HG02642 (cell line): ENCODE measurements around the gene CPEB3.

Experiments used
- ATAC-seq: cut with Tn5 transposase; IDR thresholded peaks from one replicate; pipeline ENCODE4 v1.9.1; 2021; ENCODE audit warnings: mild to moderate bottlenecking; ENCODE audit not compliant: unreplicated experiment, poor library complexity

CPEB3 gene

DNA sequence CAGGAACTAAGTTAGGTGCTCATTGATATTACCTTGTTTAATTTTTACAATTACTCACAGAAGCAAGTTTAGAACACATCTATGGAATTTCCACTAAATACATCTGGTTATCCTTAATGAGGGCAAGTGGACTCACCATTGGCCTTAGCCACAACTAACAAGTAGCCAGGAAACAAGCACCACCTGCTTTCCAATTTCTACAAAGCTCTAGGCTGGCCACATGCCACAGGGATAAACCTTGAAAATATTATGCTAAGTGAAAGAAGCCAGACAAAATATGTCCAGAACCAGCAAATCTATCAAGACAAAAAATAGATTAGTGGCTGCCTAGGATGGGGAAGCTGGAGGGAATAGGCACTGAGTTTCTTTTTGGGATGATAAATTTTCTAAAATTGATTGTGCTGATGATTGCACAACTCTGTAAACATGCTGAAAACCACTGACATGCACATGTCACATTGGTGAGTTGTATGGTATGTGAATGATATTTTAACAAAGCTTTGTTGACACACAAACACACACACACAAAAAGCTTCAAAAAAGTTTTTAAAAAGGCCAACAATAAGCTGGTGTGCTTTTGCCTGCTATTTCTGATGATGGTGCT, 179.4 kb downstream of the CPEB3 start:
- ATAC-seq: no peak

GRCh38 chr10:92110039-92110794, 180.7 kb downstream of the CPEB3 start:
- ATAC-seq: no peak

DNA sequence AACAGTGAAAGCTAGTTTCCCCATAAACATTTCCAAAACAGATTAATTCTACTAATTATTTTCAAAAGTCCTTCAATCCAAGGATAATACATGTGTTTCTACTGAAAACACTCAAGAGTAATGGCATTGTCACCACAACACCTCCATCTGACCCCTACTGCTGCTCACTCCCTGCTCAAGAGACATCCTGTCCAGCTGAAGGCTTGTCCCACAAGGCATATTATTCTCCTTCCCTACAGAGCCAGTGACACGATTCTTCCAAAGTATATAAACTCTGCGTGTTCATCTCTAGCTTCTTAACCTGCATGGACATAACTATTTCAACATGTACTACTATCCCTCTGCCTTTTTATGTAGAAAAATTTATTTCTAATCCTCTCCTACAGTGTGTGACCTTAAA, 182.1 kb downstream of the CPEB3 start:
- no peak for ATAC-seq

- ATAC-seq: no peak
These were observed 182.8 kb downstream of the CPEB3 start for GRCh38 chr10:92108120-92108519.

DNA sequence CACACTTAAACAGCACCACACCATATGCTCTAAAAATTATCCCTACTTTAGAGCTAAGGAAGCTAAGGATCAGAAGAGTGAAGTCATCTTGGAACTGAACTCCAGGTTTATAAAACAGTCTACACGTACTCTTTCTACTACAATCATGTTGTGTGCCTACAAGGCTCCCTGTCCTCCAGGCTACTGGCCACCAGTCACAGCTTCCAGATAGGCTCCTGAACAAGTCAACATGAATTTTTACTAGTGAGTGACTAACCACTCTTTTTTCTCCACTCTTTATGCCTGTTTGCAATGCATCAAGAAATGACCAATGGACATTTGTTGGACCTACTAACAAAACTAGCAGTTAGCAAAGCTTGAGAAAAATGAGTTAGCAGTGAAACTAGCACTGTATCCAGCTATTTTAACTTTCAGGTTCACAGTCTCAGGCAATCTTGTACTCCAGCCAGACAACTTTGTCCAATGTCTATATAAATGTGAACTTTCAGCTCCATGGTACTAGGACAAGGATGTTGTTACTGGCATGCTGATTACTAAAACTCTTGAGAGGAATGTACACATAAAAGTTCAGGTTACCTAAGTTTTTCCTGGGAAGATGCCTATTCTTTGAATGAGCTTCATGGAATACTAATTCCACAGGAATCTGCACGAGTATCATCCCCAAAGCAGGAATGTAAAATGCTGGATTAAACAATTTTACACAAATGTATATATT, 187.3 kb downstream of the CPEB3 start:
- ATAC-seq: no peak

DNA sequence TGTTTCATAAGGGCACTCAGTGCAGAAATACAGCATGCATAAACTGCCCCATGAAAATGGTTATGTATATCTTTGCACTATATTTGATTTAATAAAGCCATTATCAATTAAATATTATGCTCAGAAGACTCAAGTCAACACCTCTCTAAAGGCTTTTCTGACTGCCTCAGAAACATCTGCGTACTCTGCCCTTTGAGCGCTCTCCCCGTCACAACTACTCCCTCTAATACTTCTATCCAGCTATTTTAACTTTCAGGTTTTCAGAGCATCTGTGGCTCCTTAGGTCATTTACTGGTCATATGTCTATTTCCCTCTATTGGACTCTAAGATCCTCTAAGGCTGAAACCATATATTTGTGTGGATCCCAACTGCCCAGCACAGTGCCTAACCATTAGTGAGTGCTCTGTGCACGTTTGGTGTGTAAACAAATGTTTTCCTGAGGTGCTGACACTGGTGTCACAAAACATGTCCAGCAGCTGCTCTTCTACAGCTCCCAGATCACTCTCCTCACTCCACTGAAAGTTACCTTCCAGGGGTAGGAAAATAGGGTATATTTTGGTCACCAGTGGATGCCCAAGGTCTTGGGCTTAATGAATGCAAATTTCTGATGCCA, 188.2 kb downstream of the CPEB3 start:
- no peak for ATAC-seq

DNA sequence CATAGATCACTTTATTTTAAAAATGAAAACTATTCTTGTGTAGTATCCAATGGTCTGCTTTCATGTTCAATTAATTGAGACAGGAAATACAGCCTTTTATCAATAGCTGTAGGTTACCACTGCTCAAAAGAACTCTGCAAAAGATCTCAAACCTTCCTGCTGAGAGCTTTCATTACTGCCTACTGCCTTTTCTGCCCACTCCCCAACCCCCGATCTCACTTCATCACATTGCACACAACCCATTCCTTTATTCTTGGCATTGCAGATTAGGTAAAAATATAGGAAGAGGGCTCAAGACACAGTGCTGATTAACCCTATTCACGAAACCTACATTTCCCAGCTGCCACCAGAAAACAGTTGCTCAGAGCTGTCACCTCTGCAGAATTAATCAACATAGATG, 195.9 kb downstream of the CPEB3 start:
- no peak for ATAC-seq

DNA sequence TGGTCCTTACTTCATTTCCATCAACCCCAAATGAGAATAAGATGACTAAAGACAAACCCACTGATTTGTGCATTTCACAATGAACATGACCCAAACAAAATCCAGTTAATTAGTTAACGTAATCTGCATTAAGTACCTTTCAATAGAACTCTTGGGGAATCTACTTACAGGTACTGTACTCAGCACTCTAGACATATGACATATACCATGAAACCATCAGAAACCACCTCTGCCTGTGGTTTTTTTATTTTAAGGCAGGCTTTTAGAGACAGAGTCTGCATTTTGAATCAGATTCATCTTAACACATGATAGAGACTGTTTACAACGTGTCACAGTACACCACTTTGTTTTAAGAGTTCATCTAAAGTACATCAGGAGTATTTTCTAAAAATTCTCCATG, 198.9 kb downstream of the CPEB3 start:
- ATAC-seq: no peak

GRCh38 chr10:92087750-92088395, 203.0 kb downstream of the CPEB3 start:
- ATAC-seq: peak; percentile 89

DNA sequence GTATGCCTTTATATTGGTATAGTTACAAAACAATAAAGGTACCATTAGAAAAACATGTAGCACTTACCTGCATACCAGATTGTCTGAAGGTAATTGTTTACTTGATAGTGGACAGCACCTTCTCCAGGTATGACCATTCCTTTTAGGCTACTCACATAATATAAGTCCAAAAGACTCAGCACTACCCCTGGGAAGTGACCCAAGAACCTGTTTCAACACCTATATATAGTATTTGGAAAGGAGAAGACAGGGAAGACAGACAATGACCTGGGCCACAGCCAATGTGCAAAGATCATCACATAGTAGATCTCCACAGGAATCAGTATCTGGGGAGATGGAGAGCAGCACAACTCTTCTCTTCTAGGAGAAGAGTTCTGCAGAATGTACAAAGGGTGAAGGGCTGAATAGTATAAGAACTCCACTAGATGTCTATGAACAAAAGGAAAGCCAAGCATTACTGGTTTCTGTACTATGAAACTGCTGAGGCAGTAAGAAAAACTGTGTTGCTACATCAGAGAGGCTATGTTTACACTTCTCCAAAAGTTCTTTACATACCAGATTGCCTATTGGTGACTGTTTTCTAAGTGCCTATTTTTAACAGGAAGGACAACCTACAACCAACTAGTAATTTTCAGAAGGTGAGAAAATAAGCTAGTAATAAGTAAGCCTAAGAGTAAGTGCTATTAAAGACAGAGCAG, 208.1 kb downstream of the CPEB3 start:
- ATAC-seq: no peak

DNA sequence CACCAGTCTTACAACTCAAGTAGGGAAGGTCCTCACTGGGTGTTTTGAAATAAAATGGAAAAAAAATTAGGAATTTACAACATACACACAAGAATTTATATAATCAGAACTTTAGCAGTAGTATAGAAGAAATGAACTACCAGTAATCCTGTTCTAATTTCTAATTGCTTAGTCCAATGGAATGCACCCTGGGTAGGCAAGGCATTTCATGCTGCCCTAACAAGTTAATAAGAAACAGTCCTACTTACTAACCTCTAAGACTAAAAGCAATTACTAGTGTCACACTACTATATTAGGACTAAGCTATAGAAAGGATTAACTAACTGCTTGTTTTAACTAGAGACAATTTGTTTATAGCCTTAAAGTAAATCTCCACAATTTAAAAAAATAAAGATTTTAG, 209.2 kb downstream of the CPEB3 start:
- ATAC-seq: no peak

- ATAC-seq: no peak
These were observed 210.6 kb downstream of the CPEB3 start for GRCh38 chr10:92080244-92080643.

DNA sequence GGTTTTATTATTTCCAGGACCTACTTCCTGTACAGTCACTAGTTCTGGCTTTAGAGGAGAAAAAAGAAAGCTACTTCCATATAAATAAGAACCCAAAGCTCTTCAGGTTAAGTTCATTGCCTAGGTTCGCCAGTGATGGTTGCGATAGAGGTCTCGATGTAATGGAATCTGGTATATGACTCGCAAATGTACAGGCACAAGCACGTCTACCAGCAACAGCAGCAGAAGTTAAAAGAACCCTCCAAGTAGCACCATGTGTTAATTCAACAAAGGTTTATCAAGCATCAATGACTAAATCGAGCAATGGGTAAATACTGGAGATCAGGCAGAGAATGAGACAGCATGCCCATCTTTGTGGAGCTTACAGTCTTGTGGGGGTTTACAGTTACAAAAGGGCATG, 211.9 kb downstream of the CPEB3 start:
- no peak for ATAC-seq

- ATAC-seq: no peak
These were observed 214.2 kb downstream of the CPEB3 start for GRCh38 chr10:92076722-92077121.

GRCh38 chr10:92075829-92076228, 215.0 kb downstream of the CPEB3 start:
- ATAC-seq: no peak

DNA sequence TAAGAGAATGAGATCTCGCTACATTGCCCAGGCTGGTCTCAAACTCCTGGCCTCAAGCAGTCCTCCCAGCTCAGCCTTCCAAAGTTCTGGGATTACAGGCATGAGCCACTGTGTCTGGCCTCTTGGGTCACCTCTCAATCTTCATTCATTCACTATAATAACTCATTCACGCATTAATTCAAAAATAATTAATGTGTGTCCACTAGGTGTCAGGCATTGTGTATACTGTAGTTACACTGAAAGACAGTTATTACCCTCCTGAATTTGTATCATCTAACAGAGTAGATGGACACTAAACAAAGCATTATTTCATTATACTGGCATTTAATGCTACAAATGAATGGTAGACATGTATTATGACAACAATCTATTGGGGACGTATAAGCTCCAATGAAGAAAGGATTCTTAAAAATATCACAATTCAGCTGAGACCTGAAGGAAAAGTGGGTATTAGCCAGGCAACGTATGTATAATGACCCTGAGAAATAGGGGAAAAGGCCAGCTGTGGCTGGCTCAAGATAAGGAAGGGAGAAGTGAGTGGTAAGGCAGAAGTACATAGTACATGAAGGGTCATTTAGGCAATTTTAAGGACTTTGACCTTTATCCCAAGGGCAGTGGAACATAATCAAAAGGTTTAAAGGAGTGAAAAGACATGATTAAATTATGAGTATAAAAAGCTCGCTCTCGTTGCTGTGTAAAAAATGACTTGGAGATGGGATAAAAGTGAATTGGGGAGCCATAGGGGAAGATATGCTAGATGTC, 216.6 kb downstream of the CPEB3 start:
- ATAC-seq: no peak

- ATAC-seq: no peak
These were observed 222.0 kb downstream of the CPEB3 start for GRCh38 chr10:92068900-92069299.

- ATAC-seq: no peak
These were observed 224.5 kb downstream of the CPEB3 start for GRCh38 chr10:92066386-92066785.

DNA sequence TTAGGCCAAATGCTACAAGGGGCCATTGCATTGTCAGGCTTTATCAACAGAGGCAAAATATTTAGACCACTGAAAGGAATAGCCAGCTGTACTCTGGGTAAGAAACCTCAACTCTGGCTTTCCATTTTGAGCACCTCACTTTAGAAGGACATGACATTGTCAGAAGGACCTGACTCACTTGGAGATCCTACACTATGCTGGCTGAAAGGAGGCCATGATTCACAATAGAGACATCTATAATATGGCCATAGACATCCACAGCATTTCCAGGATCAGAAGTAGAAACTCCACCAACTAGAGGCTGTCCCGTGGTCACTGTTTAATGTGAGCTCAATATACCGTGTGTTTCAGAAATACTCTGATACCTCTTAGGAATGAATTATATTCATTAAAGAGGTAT, 226.4 kb downstream of the CPEB3 start:
- no peak for ATAC-seq
